Muscle of arm (tissue), 12 donors: ENCODE data around the gene NPIPB9. TPM values are rescaled to one million over a fixed set of nuclear protein-coding genes. Genes with fewer than 3 reads are reported as not detected.
"Not testable (repeated sequence)": the region's sequence is repeated elsewhere in the genome, so short reads cannot be mapped to it uniquely, and the experiment has no call there.

Source experiments
- DNase-seq: peaks from one replicate; pipeline ENCODE4 v3.0.0-alpha.2; 2013
- polyA plus RNA-seq, 12 donors: library from polyadenylated mRNA; unstranded; fragments of 120-200 nt; gene quantifications; one replicate each; pipeline ENCODE4 v1.2.1, GENCODE V29; 2013; ENCODE audit not compliant: insufficient read length in 12 of 12

NPIPB9 gene
- polyA plus RNA-seq, 12 donors = 0.37 to 6.8 (median 1.7) TPM; not detected in 1

DNA sequence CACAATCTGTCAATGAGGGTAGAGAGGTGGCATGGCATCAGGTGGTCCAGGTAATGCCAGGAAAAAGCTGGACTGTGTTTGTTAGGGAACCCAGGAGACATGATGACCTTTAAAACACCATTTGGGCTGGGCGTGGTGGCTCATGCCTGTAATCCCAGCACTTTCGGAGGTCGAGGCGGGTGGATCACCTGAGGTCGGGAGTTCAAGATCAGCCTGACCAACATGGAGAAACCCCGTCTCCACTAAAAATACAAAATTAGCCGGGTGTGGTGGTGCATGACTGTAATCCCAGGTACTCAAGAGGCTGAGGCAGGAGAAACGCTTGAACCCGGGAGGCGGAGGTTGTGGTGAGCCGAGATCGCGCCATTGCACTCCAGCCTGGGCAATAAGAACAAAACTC, 69.0 kb downstream of the NPIPB9 start:
- not testable (repeated sequence) for DNase-seq

DNA sequence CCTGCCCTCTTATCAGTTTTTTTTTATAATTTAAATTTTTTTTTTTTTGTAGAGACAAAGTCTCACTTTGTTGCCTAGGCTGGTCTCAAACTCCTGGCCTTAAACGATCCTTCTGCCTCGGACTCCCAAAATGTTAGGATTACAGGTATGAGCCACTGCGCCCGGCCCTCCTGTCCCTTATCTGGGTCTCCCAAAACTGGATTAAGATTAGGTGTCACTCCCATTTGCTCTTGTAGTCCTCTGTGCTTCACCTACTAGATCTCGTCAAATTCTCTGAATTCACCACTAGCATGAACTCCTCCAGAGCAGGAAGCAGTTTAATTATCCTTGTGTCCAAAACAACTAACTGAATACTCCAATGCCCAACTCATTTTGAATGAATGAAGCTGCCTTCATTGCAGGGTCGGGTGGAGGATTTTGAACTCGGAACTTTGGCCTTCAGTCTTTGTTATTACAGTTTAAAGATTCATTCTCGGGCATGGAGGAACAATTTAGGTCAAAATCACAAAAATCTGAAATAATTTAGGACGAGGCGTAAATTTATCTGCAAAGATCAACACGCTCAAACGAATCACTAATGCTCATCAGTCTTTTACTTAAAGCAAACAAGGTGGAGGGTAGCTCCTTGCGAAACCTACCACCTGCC, 70.4 kb downstream of the NPIPB9 start:
- DNase-seq = no peak

Other genes with a start within 250 kb of the NPIPB9 start
- not detected for gene IL27, start 245.0 kb upstream of the NPIPB9 start, polyA plus RNA-seq
- 10 to 100 TPM in 11 of 12 donors, not detected in 1; 23.0 to 68.0 (median 31.1) TPM for gene NUPR1, start 212.8 kb upstream of the NPIPB9 start, polyA plus RNA-seq
- gene SGF29, start 197.9 kb upstream of the NPIPB9 start, polyA plus RNA-seq = 10 to 100 TPM in 10 of 12 donors, 1 to 10 TPM in 1, not detected in 1; 8.4 to 26.0 (median 14.8) TPM
- 1 to 10 TPM in 1 of 12 donors, under 1 TPM in 9, not detected in 2; 0.39 to 1.1 (median 0.64) TPM for gene SULT1A2, start 154.7 kb upstream of the NPIPB9 start, polyA plus RNA-seq
- 10 to 100 TPM in 6 of 12 donors, 1 to 10 TPM in 5, not detected in 1; 5.4 to 21.7 (median 11.2) TPM for gene SULT1A1, start 141.7 kb upstream of the NPIPB9 start, polyA plus RNA-seq
- gene NPIPB8, start 113.7 kb upstream of the NPIPB9 start, polyA plus RNA-seq = under 1 TPM in 6 of 12 donors, not detected in 6; 0.11 to 0.67 (median 0.42) TPM
- gene EIF3C, start 40.3 kb upstream of the NPIPB9 start, polyA plus RNA-seq = 100 to 1,000 TPM in 10 of 12 donors, 10 to 100 TPM in 1, not detected in 1; 86.4 to 613 (median 309) TPM
- 100 to 1,000 TPM in 2 of 12 donors, 10 to 100 TPM in 9, not detected in 1; 56.0 to 174 (median 71.2) TPM for gene ATXN2L, start 71.2 kb downstream of the NPIPB9 start, polyA plus RNA-seq
- 100 to 1,000 TPM in 11 of 12 donors, not detected in 1; 108 to 176 (median 142) TPM for gene TUFM, start 94.6 kb downstream of the NPIPB9 start, polyA plus RNA-seq
- gene SH2B1, start 112.1 kb downstream of the NPIPB9 start, polyA plus RNA-seq = 10 to 100 TPM in 11 of 12 donors, not detected in 1; 30.0 to 75.8 (median 43.5) TPM
- 100 to 1,000 TPM in 11 of 12 donors, not detected in 1; 149 to 964 (median 352) TPM for gene ATP2A1, start 126.7 kb downstream of the NPIPB9 start, polyA plus RNA-seq
- gene RABEP2, start 173.5 kb downstream of the NPIPB9 start, polyA plus RNA-seq = 10 to 100 TPM in 9 of 12 donors, 1 to 10 TPM in 2, not detected in 1; 8.8 to 26.8 (median 12.7) TPM
- gene CD19, start 180.2 kb downstream of the NPIPB9 start, polyA plus RNA-seq = 1 to 10 TPM in 1 of 12 donors, under 1 TPM in 8, not detected in 3; 0.14 to 2.3 (median 0.28) TPM
- 10 to 100 TPM in 11 of 12 donors, not detected in 1; 14.1 to 46.1 (median 24.3) TPM for gene NFATC2IP, start 199.2 kb downstream of the NPIPB9 start, polyA plus RNA-seq
- 10 to 100 TPM in 11 of 12 donors, not detected in 1; 17.3 to 29.0 (median 20.6) TPM for gene SPNS1, start 223.0 kb downstream of the NPIPB9 start, polyA plus RNA-seq
- 10 to 100 TPM in 1 of 12 donors, 1 to 10 TPM in 9, not detected in 2; 2.0 to 10.2 (median 2.5) TPM for gene LAT, start 233.3 kb downstream of the NPIPB9 start, polyA plus RNA-seq